ENCODE measurements around the gene CAMTA1.

CAMTA1 gene

DNA sequence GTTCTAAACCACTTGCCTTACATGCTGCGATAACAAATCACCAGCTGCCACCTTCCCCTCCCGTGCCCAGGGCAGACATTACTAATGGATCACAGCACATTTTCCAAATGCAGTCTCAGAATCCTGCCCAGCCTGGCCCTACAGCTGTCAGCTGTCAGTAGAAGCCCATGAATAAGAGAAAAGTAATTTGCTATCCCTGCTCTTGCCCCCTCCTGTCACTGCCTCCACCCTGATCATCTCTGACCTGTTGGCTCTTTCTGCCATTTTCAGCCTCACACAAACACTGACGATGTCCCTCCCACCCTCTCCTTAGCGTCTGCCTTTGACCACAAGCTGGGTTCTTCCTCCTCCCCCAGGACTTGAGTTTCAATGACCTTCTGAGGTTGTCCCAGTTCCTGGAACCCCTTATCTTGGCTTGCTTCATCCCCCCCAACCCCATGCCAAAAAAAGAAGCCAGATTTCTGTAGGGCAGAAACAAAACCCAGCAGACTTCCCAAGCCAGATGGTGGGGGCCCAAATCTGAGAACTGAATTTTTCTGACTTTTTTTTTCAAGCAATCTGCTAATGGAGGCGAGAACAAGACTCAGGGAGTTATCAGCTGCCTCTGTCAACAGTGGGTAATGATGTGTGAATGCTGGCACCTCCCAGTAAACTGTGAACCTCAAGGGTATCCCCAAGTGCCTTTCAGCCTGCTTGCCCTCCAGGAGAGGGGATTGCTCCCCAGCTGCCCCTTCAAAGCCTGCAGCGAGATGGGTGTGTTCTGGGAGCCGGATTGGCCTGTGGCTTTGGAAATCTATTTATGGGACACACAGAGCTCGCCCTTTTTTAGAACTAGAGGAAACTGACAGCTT is 769.4 kb downstream of the CAMTA1 start:
- H3K4me3 ChIP-seq (ENCODE audit: low read depth, low read length) = no peak overlapping the region
- TF ChIP-seq, protein P1, sequence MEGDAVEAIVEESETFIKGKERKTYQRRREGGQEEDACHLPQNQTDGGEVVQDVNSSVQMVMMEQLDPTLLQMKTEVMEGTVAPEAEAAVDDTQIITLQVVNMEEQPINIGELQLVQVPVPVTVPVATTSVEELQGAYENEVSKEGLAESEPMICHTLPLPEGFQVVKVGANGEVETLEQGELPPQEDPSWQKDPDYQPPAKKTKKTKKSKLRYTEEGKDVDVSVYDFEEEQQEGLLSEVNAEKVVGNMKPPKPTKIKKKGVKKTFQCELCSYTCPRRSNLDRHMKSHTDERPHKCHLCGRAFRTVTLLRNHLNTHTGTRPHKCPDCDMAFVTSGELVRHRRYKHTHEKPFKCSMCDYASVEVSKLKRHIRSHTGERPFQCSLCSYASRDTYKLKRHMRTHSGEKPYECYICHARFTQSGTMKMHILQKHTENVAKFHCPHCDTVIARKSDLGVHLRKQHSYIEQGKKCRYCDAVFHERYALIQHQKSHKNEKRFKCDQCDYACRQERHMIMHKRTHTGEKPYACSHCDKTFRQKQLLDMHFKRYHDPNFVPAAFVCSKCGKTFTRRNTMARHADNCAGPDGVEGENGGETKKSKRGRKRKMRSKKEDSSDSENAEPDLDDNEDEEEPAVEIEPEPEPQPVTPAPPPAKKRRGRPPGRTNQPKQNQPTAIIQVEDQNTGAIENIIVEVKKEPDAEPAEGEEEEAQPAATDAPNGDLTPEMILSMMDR (IDR thresholded peaks at IDR 0.05; ENCODE audit: control insufficient read depth, extremely low read depth, insufficient read depth) = no peak
- no peak for DNase-seq (ENCODE audit: low read depth)

DNA sequence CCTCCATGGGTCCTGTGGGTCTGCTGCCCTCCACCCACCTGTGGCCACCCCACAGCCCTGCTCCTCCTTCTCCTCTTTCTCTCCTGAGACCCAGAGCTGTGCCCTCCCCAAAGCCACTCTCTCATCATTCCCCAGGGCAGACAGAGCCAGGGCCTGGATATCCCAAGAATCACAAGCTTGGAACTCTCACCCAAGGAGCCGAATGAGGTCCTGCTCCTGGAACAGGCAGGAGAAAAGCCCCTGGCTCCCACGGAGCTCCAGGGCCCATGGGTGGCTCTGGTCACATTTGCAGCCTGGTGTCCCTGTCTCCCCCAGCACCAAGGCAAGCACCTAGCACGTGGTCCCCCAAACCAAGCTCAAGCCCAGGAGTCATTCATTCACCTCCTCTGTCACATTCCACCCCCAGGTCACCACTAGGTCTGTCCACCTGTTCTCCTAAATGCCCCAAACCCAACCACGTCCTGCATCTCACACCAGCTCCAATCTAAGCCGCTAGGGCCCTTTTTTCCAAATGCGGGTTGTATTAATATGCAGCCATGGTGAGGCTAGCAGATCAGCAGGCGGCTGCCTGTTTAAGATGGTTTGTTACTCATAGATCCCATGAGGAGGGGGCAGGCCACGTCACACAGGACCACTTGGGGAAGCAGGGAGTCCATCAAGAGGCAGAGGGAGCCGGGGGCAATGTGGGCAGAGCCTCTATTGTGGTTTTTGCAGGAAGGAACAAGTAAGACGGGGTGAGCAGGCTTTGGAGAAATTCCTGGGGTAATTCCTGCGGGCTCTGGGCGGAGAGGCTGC is 770.3 kb downstream of the CAMTA1 start:
- H3K4me3 ChIP-seq (ENCODE audit: low read depth, low read length) = no peak overlapping the region
- no peak for DNase-seq (ENCODE audit: low read depth)
- TF ChIP-seq, protein P1 (IDR thresholded peaks at IDR 0.05; ENCODE audit: control insufficient read depth, extremely low read depth, insufficient read depth) = no peak

DNA sequence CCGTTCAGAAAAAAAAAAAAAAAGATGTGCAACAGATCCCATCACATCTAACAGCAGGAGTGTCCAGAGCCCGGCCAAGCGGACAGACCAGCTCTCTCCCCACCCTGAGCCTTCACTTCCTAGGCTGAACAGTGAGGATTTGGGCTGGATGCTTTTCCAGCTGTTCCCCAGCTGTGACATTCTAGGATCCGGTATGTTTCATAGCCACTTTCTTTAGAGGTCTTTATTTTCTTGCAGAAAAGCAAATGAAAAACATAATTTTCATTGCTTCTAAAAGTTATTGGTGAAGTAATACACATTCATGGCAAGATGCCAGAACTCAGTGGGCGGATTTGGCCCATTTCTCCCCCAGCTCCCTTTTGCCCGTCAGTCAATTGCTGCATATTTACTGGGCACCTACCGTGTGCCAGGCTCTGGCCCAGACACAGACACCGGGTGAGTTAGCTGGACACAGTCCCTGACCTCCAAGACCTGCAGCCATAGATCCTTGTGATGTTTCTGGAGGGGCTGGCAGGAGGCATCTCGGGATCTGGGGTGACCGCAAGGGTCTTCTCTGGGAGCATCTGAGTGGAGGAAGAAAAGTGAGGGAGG is 772.1 kb downstream of the CAMTA1 start:
- DNase-seq (ENCODE audit: low read depth) = no peak
- TF ChIP-seq, protein P1 (IDR thresholded peaks at IDR 0.05; ENCODE audit: control insufficient read depth, extremely low read depth, insufficient read depth) = no peak
- no peak overlapping the region for H3K4me3 ChIP-seq (ENCODE audit: low read depth, low read length)

DNA sequence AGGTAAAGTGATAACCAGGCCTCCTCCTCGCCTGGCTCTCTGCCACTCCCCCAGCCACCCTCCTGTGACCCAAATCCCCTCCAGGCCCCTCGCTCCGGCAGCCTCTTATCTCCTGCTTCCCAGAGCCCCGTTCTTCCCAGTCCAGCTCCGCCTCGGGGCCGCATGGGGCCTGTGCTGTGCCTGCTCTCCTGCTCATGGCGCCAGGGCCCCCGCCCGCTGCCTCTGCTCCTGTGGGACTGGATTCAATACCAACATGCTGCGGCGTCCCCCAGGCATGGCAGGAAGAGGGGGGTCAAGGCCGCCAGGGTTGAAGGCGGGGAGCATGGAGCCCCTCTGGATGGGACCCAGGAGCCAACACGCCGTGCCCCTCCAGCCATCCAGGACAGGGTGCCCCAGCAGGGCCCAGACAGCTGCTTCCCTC is 772.8 kb downstream of the CAMTA1 start:
- TF ChIP-seq, protein P1 (IDR thresholded peaks at IDR 0.05; ENCODE audit: control insufficient read depth, extremely low read depth, insufficient read depth) = no peak

DNA sequence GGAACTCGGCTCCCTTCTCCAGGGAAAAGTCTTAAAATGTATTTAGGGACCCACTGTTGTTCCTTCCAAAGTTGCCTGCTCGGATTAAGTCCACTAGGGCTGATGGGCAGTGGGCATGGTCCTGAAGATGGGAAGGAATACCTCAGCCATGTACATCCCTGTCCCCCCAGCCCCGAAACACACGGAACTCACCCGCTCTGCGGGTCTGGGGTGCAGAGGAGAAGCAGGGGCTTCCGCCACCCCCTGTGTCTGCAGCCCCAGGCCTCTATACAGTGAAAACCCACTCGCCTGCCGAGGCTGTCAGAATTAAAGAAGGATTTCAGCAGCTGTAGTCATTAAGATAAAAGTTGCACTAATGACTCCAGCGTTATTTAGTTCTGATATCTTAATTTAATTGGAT is 773.2 kb downstream of the CAMTA1 start:
- TF ChIP-seq, protein P1 (IDR thresholded peaks at IDR 0.05; ENCODE audit: control insufficient read depth, extremely low read depth, insufficient read depth) = no peak
- DNase-seq (ENCODE audit: low read depth) = no peak
- H3K4me3 ChIP-seq (ENCODE audit: low read depth, low read length) = no peak overlapping the region

More for the DNA sequence above, 772.8 kb downstream of the CAMTA1 start:
- H3K4me3 ChIP-seq (ENCODE audit: low read depth, low read length) = no peak overlapping the region
- no peak for DNase-seq (ENCODE audit: low read depth)

DNA sequence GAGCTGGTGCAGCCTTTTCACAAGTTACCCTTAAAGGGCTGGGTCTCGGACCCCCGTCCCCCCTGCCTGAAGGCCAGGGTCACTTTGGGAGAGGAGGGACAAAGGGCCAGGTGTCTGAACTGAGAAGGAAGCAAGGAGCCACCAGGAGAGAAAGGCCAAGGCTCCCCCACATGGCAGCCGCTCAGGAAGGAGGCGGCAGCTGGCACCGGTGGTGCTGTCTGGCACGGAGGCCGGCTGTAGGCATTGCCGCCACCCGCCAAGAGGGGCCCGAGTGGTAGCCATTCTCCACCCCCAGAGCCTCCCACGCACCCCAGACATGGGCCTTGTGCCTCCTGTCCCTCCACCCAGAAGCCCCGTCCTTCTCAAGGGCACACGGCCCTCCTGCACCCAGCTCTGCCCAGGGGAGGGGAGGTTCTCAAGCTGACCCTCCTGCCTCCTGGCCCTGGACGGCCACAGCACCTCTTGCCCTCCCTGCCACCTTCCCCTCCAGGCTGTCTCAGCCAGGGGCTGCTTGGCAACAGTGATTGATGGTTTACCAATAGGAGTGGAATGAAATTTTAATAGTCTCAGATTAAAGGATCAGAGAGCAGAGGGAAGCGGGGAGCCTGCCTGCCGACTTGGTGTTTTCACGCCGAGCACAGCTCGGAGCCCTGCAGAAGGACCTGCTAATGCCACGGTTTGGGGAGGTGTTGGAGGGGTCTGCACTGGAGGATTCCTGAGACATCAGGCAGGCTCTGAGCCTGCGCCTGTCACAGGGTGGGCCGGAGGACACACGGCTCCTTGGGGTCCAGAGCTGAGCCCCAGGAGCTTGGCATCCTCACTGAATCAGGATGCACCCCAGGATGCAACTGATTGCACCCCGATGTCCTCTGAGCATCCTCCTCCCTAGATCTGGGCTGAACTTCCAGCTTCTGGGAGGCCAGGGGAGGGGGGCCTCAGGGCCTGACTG is 773.9 kb downstream of the CAMTA1 start:
- DNase-seq (ENCODE audit: low read depth) = no peak
- TF ChIP-seq, protein P1 (IDR thresholded peaks at IDR 0.05; ENCODE audit: control insufficient read depth, extremely low read depth, insufficient read depth) = no peak
- H3K4me3 ChIP-seq (ENCODE audit: low read depth, low read length) = no peak overlapping the region
